ENCODE data around the gene ZGLP1. TPM values are rescaled to one million over a fixed set of nuclear protein-coding genes. Genes with fewer than 3 reads are reported as not detected.
A peak's percentile ranks its signal among the peaks of the same experiment; 100 is the strongest.
"Not testable (repeated sequence)": the region's sequence is repeated elsewhere in the genome, so short reads cannot be mapped to it uniquely, and the experiment has no call there.

ZGLP1 gene
- total RNA-seq, 6 experiments from 2014 or later: 0.62 to 4.4 (median 1.5) TPM

DNA sequence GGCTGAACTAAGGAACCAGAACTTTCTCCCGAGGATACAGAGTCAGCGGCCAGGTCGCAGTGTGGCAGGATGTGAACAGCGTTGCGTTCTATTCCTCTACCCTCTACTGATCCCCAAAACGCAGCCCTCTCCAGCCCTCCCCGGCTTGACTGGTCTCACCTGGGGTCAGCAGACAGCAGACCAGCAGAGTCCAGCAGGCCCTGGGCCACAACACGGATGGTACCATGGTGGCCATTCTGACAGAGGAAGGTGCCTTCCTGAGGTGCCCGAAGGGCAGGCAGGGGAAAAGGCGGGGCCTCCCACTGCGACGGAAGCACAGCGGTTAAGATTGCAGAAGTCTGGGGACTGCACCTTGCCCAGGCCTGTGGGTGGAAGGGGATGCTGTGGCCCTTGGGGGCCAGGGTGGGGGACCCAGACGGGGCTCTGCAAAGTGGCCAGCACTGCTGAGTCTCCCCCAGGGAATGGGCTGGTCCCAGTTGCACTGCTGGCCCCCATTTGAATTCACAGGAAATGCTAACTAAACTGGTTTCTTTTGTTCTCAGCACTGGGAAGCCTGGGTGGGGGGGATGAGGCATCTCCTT is 29.9 kb upstream of the ZGLP1 start, which contains the start of gene ICAM3:
Gene ICAM3 (minus strand): TSS at position 245 of the 581 bp plus-strand sequence. CDS start 10 bp downstream, at position 235.
- H3K27ac ChIP-seq: peak within 1 kb of the TSS in 1 of 3 donors; percentile 47
- TF ChIP-seq POLR2A (IDR thresholded peaks at IDR 0.05): no peak
- TF ChIP-seq, protein P1, sequence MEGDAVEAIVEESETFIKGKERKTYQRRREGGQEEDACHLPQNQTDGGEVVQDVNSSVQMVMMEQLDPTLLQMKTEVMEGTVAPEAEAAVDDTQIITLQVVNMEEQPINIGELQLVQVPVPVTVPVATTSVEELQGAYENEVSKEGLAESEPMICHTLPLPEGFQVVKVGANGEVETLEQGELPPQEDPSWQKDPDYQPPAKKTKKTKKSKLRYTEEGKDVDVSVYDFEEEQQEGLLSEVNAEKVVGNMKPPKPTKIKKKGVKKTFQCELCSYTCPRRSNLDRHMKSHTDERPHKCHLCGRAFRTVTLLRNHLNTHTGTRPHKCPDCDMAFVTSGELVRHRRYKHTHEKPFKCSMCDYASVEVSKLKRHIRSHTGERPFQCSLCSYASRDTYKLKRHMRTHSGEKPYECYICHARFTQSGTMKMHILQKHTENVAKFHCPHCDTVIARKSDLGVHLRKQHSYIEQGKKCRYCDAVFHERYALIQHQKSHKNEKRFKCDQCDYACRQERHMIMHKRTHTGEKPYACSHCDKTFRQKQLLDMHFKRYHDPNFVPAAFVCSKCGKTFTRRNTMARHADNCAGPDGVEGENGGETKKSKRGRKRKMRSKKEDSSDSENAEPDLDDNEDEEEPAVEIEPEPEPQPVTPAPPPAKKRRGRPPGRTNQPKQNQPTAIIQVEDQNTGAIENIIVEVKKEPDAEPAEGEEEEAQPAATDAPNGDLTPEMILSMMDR (IDR thresholded peaks at IDR 0.05): no peak

DNA sequence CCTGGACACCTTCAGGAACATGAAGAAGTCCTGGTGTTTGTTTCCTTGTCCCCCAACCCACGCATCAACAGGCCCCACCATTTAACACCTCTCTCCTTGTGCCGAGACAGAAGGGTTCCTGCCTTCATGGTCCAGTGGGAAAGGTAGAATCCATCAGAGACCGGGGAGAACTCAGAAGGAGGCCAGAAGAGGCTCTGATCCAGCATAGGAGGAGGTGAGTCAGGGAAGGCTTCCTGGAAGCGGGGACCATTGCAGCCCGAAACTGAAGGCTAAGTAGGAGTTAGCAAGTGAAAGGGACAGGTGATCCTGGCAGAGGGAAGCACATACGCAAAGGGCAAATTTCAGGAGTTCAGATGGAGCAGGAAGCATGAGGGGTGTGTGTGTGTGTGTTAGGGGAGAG is 29.3 kb upstream of the ZGLP1 start:
- TF ChIP-seq, protein P1 (IDR thresholded peaks at IDR 0.05): no peak
- TF ChIP-seq POLR2A (IDR thresholded peaks at IDR 0.05): no peak

More for the DNA sequence above, 29.9 kb upstream of the ZGLP1 start, which contains the start of gene ICAM3:
- intact Hi-C loops (cut with DNase I): loop anchor here in 1 of 2 donors (10.0 kb wide), 1 partner anchor 45 kb away; the partner anchor contains the start of gene TYK2
- peak in 1 of 3 donors; percentile 71 for DNase-seq
- ATAC-seq: no peak
- 40% methylated on average over 3 of the region's 14 CpGs for WGBS (ENCODE audit: insufficient coverage, low coverage, low lambda C conversion rate, missing lambda C conversion rate)
- H3K4me3 ChIP-seq: peak within 1 kb of the TSS in 1 of 3 donors; percentile 10
- H3K9me3 ChIP-seq: no peaks in the 10 kb centered on the region
- H3K36me3 ChIP-seq: no peaks in the 10 kb centered on the region
- H3K4me1 ChIP-seq: peaks cover 0 to 18% (median 9%) of the 10 kb centered on the region in 4 donors
- no peaks in the 10 kb centered on the region for H3K27me3 ChIP-seq

DNA sequence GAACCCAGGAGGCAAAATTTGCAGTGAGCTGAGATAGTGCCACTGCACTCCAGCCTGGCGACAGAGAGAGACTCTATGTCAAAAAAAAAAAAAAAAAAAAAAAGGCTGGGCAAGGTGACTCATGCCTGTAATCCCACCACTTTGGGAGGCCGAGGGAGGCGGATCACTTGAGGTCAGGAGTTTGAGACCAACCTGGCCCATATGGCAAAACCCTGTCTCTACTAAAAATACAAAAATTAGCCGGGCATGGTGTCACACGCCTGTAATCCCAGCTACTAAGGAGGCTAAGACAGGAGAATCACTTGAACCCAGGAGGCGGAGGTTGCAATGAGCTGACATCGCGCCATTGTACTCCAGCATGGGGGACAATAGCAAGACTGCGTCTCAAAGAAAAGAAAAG is 27.1 kb upstream of the ZGLP1 start:
- not testable (repeated sequence) for ATAC-seq, H3K4me3 ChIP-seq, H3K9me3 ChIP-seq, H3K36me3 ChIP-seq, H3K27me3 ChIP-seq, H3K27ac ChIP-seq, DNase-seq
- 100% methylated on average over 6 of the region's 9 CpGs for WGBS (ENCODE audit: insufficient coverage, low coverage, low lambda C conversion rate, missing lambda C conversion rate)
- intact Hi-C loops (cut with DNase I): loop anchor here in 1 of 2 donors (10.0 kb wide), 1 partner anchor 48 kb away; the partner anchor contains the start of gene TYK2
- H3K4me1 ChIP-seq: peaks cover 0 to 27% (median 13%) of the 10 kb centered on the region in 4 donors

More for the DNA sequence above, 29.3 kb upstream of the ZGLP1 start:
- H3K4me1 ChIP-seq: peaks cover 0 to 18% (median 9%) of the 10 kb centered on the region in 4 donors
- 62% methylated on average over 6 of the region's 6 CpGs for WGBS (ENCODE audit: insufficient coverage, low coverage, low lambda C conversion rate, missing lambda C conversion rate)
- peak overlapping the region in 1 of 3 donors; percentile 47 for H3K27ac ChIP-seq
- DNase-seq: no peak
- no peaks in the 10 kb centered on the region for H3K9me3 ChIP-seq
- intact Hi-C loops (cut with DNase I): loop anchor here in 1 of 2 donors (10.0 kb wide), 1 partner anchor 46 kb away; the partner anchor contains the start of gene TYK2
- peak overlapping the region in 1 of 3 donors; percentile 10 for H3K4me3 ChIP-seq
- no peaks in the 10 kb centered on the region for H3K36me3 ChIP-seq
- no peaks in the 10 kb centered on the region for H3K27me3 ChIP-seq
- no peak for ATAC-seq

DNA sequence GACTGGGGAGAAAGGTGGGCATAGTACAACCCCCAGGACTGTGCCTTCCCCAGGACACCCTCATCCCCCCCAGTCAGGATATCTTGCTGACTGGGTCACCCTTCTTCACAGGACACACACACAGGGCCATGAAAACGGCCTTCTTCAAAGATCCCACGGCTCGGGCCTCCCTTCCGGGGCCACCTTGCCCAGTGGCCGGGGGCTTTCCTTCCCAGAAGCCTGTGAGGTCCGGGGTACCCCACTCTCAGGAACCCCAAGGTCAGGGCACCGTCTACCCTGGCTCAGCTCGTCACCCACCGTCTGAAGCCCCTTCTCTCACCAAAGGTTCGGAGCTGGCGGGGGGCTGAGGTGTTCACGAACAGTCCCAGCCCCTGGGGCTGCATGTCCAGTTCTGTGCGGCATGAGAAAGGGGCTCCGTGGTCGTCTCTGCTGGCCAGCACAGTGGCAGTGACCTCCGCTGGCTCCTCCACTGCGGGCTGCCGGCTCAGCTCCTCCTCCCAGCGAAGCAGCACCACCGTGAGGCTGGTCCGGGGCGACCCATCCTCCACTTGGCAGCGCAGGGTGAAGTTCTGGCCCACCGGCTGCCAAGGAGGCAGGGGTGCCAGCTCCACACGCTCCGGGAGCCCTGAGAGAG is 25.9 kb upstream of the ZGLP1 start:
- ATAC-seq: peak in 3 of 4 donors; percentile 5 to 57 (median 21)
- Histone ChIP-seq H3K9me3 (no peaks in the 10 kb centered on the region), H3K4me1 (peaks cover 0 to 27% (median 13%) of the 10 kb centered on the region in 4 donors), H3K36me3 (peaks cover 0 to under 1% (median 0%) of the 10 kb centered on the region in 4 donors), H3K4me3 (peak overlapping the region; percentile 21 to 94 (median 90)), H3K27ac (peak overlapping the region; percentile 33 to 70 (median 54)), H3K27me3 (no peaks in the 10 kb centered on the region)
- DNase-seq: peak in 2 of 3 donors; percentile 52 to 72
- peak; percentile 17 for TF ChIP-seq POLR2A (IDR thresholded peaks at IDR 0.05)
- TF ChIP-seq, protein P1 (IDR thresholded peaks at IDR 0.05): no peak
- intact Hi-C loops (cut with DNase I): loop anchor here in 1 of 2 donors (10.0 kb wide), 1 partner anchor 49 kb away; the partner anchor contains the start of gene TYK2
- WGBS (ENCODE audit: insufficient coverage, low coverage, low lambda C conversion rate, missing lambda C conversion rate): 76% methylated on average over 11 of the region's 26 CpGs
